K562 (cell line): ENCODE data around the gene PRXL2A. TPM values are rescaled to one million over a fixed set of nuclear protein-coding genes. Genes with fewer than 3 reads are reported as not detected.

ENCODE experiments used
- ATAC-seq: fragments of 200-7000 bp; cut with Tn5 transposase; 3 replicates; pipeline ENCODE4 v1.9.1; 2020; ENCODE audit warnings: moderate library complexity
- BruUV-seq: library from RNA; stranded (reverse); fragments of 400-500 nt; replicated peaks from 2 replicates; lab custom pipeline; 2021; lab: Mats Ljungman, UMichigan
- CTCF ChIA-PET: fragments of 300-600 bp; formaldehyde crosslinking; extraction: SDS; loops from one replicate; lab custom pipeline; 2021; ENCODE audit warnings: low intra/inter-chr PET ratio; lab: Yijun Ruan, JAX
- POLR2A ChIA-PET: fragments of 300-600, 350-650 bp; sonication (Branson Sonifier 250); formaldehyde crosslinking; extraction: SDS; loops from one replicate; lab custom pipeline; 2021; ENCODE audit warnings: antibody characterized with exemption, inconsistent platforms; lab: Yijun Ruan, JAX
- DNase-seq, 4 experiments: peaks; one replicate each; pipeline versions ENCODE4 v3.0.0 to v3.0.0-alpha.2; 2011 to 2018; ENCODE audit warnings: low spot score in 3 of 4, mixed read lengths in 3 of 4; ENCODE audit errors: extremely low read depth in 1 of 4
- FAIRE-seq: peaks from 2 replicates; lab custom pipeline; 2011; peaks lifted over from hg19 to GRCh38; lab: Jason Lieb, UNC
- H2AFZ ChIP-seq: 2 replicates; pipeline ENCODE4 v1.6.0; 2011; ENCODE audit warnings: low read depth, low read length, control low read depth, inconsistent platforms
- H3K27ac ChIP-seq: fragments of 200-600 bp; 3 replicates; pipeline ENCODE4 v1.8.0; 2011; ENCODE audit warnings: low read depth, mild to moderate bottlenecking, control low read depth, inconsistent platforms, low read length, moderate library complexity, mixed read lengths; ENCODE audit errors: extremely low read depth
- H3K27me3 ChIP-seq, 2 experiments: fragments of 300-600 bp in 1 of 2; 2 replicates in 1 of 2; 3 replicates in 1 of 2; pipeline versions ENCODE4 v1.6.0 to v1.8.0; 2011; ENCODE audit warnings: inconsistent platforms in 2 of 2, low read length in 2 of 2, mild to moderate bottlenecking in 1 of 2, mixed read lengths in 1 of 2, moderate library complexity in 1 of 2; ENCODE audit not compliant: control insufficient read depth in 2 of 2, insufficient read depth in 2 of 2
- H3K36me3 ChIP-seq: fragments of 300-600 bp; 3 replicates; pipeline ENCODE4 v1.8.0; 2011; ENCODE audit warnings: mild to moderate bottlenecking, low read length, inconsistent platforms; ENCODE audit not compliant: control insufficient read depth, insufficient read depth
- H3K4me1 ChIP-seq, 2 experiments: fragments of 200-600 bp in 1 of 2; replicated peaks in 1 of 2; 2 replicates in 1 of 2; 3 replicates in 1 of 2; pipeline versions ENCODE4 v1.5.1 to v1.8.0; 2011; ENCODE audit warnings: inconsistent platforms in 2 of 2, low read length in 2 of 2, mild to moderate bottlenecking in 1 of 2, mixed read lengths in 1 of 2, moderate library complexity in 1 of 2; ENCODE audit not compliant: control insufficient read depth in 2 of 2, insufficient read depth in 2 of 2
- H3K4me2 ChIP-seq: 2 replicates; pipeline ENCODE4 v1.6.1; 2011; ENCODE audit warnings: low read length, control low read depth, inconsistent platforms, mixed read lengths; ENCODE audit not compliant: insufficient read depth
- H3K4me3 ChIP-seq: fragments of 200-600 bp; sonication (generic), shearing (Covaris generic); 2 replicates; pipeline ENCODE4 v1.5.1; 2016; ENCODE audit warnings: control low read depth, inconsistent platforms
- H3K79me2 ChIP-seq: fragments of 200-600 bp; 3 replicates; pipeline ENCODE4 v1.8.0; 2011; ENCODE audit warnings: low read length, inconsistent platforms; ENCODE audit not compliant: control insufficient read depth, insufficient read depth
- H3K9ac ChIP-seq, 2 experiments: 2 replicates each; pipeline versions ENCODE4 v1.6.0 to v1.6.1; 2011; ENCODE audit warnings: low read depth in 2 of 2, low read length in 2 of 2, control low read depth in 1 of 2, inconsistent platforms in 1 of 2, mild to moderate bottlenecking in 1 of 2, mixed read lengths in 1 of 2; ENCODE audit not compliant: insufficient read depth in 1 of 2
- H3K9me1 ChIP-seq: one replicate; pipeline ENCODE4 v1.6.0; 2011; ENCODE audit warnings: inconsistent platforms, mild to moderate bottlenecking, low read length, moderate library complexity; ENCODE audit not compliant: control insufficient read depth, insufficient read depth
- H3K9me3 ChIP-seq: replicated peaks from 2 replicates; pipeline ENCODE4 v1.5.1; 2011; ENCODE audit warnings: low read depth, low read length, inconsistent platforms; ENCODE audit not compliant: control insufficient read depth, insufficient read depth
- H4K20me1 ChIP-seq: replicated peaks from 2 replicates; pipeline ENCODE4 v1.6.1; 2011; ENCODE audit warnings: low read length, inconsistent platforms, mixed read lengths; ENCODE audit not compliant: control insufficient read depth, insufficient read depth
- DEAF1 ChIP-seq: fragments of 450-650 bp; formaldehyde crosslinking; IDR thresholded peaks from 2 replicates; pipeline ENCODE4 v1.4.0; 2020; ENCODE audit warnings: mild to moderate bottlenecking, moderate library complexity
- DPF2 ChIP-seq: fragments of 450-650 bp; IDR thresholded peaks from 2 replicates; pipeline ENCODE4 v1.6.1; 2016
- HDAC2 ChIP-seq: fragments of 450-650 bp; IDR thresholded peaks from 2 replicates; pipeline ENCODE4 v1.6.1; 2016; ENCODE audit warnings: mild to moderate bottlenecking
- KAT8 ChIP-seq: fragments of 450-650 bp; IDR thresholded peaks from 2 replicates; pipeline ENCODE4 v1.6.1; 2016; ENCODE audit warnings: low read depth, mild to moderate bottlenecking
- NR4A1 ChIP-seq, 2 experiments: fragments of 250-450 bp in 1 of 2; fragments of 450-650 bp in 1 of 2; sonication (Bioruptor Pico) in 1 of 2; IDR thresholded peaks; 2 replicates each; pipeline versions ENCODE4 v1.4.0 to v1.6.1; 2016 to 2020; ENCODE audit warnings: mild to moderate bottlenecking in 2 of 2, missing compliant biosample characterization in 1 of 2, missing genetic modification characterization in 1 of 2, moderate library complexity in 1 of 2
- PPARD ChIP-seq: fragments of 250-450 bp; sonication (Bioruptor Pico); IDR thresholded peaks from 2 replicates; pipeline ENCODE4 v1.8.0; 2022; ENCODE audit warnings: inconsistent platforms, mild to moderate bottlenecking, moderate library complexity
- SMARCC2 ChIP-seq: fragments of 450-650 bp; IDR thresholded peaks from 2 replicates; pipeline ENCODE4 v1.6.1; 2017; ENCODE audit warnings: antibody characterized with exemption, moderate library complexity, mild to moderate bottlenecking, low read depth
- TAF7 ChIP-seq: fragments of 450-650 bp; IDR thresholded peaks from 2 replicates; pipeline ENCODE4 v1.6.1; 2016; ENCODE audit warnings: missing genetic modification characterization, missing compliant biosample characterization
- TCF3 ChIP-seq: sonication (generic); formaldehyde crosslinking; IDR thresholded peaks from 2 replicates; pipeline ENCODE4 v1.4.0; 2020; ENCODE audit warnings: mild to moderate bottlenecking, missing genetic modification reagents
- TEAD1 ChIP-seq, 2 experiments: fragments of 450-650 bp in 1 of 2; sonication (generic) in 1 of 2; formaldehyde crosslinking; IDR thresholded peaks; 2 replicates each; pipeline versions ENCODE4 v1.4.0 to v1.8.0; 2020 to 2022; ENCODE audit warnings: mild to moderate bottlenecking in 2 of 2, missing genetic modification reagents in 1 of 2
- ZFPM2 ChIP-seq: fragments of 250-450 bp; sonication (Bioruptor Pico); IDR thresholded peaks from 2 replicates; pipeline ENCODE4 v1.5.1; 2022; ENCODE audit warnings: mild to moderate bottlenecking
- ZNF165 ChIP-seq: fragments of 250-450 bp; sonication (Bioruptor Pico); IDR thresholded peaks from 2 replicates; pipeline ENCODE4 v1.4.0; 2020; ENCODE audit warnings: borderline replicate concordance
- ZNF23 ChIP-seq: fragments of 250-450 bp; sonication (Bioruptor Pico); IDR thresholded peaks from 2 replicates; pipeline ENCODE4 v1.4.0; 2020; ENCODE audit warnings: mild to moderate bottlenecking
- WGBS: fragments of 100-300 bp; shearing (Covaris generic); methylation state at CpG from one replicate; pipeline ENCODE4 v1.1.6; 2016; ENCODE audit warnings: low coverage, mixed read lengths; ENCODE audit not compliant: insufficient coverage; ENCODE audit errors: missing lambda C conversion rate; 5-methylcytosine and 5-hydroxymethylcytosine counted together
- in situ Hi-C: fragments of 300-500 bp; cut with MboI; formaldehyde crosslinking; loops from 4 replicates; pipeline ENCODE4 v1.15.0; 2018; ENCODE audit warnings: inconsistent platforms, mixed read lengths
- intact Hi-C: fragments of 100-400 bp; cut with micrococcal nuclease; formaldehyde crosslinking; loops from 2 replicates; pipeline ENCODE4 v1.14.2; 2022
- polyA plus RNA-seq, 8 experiments: library from polyadenylated mRNA; depleted of rRNA in 4 of 8; stranded (reverse) in 5 of 8; unstranded in 3 of 8; fragments of >200 nt; fragmentation: Nextera tagmentation in 2 of 8; fragmentation: Illumina TruSeq in 1 of 8; extraction: Ambion mirVana in 2 of 8; extraction: Trizol in 1 of 8; gene quantifications; 2 replicates each; pipeline versions ENCODE4 v1.2.1 to v1.2.3, GENCODE V29; 2011 to 2014; ENCODE audit warnings: inconsistent platforms in 1 of 8, missing spikeins in 1 of 8
- total RNA-seq, 7 experiments: library from RNA; depleted of rRNA in 6 of 7; stranded (reverse); fragments of >200 nt in 6 of 7; fragmentation: Illumina TruSeq in 2 of 7; extraction: Trizol in 2 of 7; gene quantifications; 2 replicates each; pipeline versions ENCODE4 v1.2.1 to v1.2.3, GENCODE V29; 2011 to 2021; ENCODE audit warnings: low replicate concordance in 1 of 7
- TF ChIP-seq, protein P1 (sequence below): fragments of 450-650 bp; formaldehyde crosslinking; conservative IDR thresholded peaks from 2 replicates; pipeline ENCODE4 v1.4.0; 2022; ENCODE audit warnings: mild to moderate bottlenecking, missing genetic modification characterization
- TF ChIP-seq, protein P2 (sequence below): IDR thresholded peaks from 2 replicates; pipeline ENCODE4 v1.6.1; 2011; ENCODE audit warnings: borderline replicate concordance, low read depth, mild to moderate bottlenecking, moderate library complexity, low read length; ENCODE audit not compliant: insufficient read depth, poor library complexity, severe bottlenecking

PRXL2A gene
- total and polyA plus RNA-seq, 9 of the 15 experiments (the other 6 are each of a cell fraction or from before 2014, with no cell fraction given), result 0.14 to 1.2 (median 0.75) TPM

DNA sequence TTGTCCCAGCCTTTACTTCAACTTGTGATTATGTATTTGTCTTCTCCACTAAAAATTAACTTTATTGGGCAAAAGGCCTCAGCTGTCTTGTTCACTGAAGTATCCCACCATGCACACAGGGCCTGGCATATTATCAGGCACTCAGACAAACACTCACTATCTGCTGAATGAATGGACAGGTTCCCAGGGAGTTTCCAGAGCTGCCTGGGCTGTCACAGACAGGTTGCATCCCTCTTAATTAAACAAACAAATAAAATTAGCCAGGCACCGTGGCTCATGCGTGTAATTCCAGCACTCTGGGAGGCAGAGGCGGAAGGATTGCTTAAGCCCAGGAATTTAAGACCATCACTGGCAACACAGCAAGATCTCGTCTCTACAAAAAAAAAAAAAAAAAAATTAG lies 44.3 kb downstream of the PRXL2A start (continued):
- TF ChIP-seq NR4A1 (CRISPR knock-in tag; IDR thresholded peaks at IDR 0.05) (no peak), NR4A1 (tag; IDR thresholded peaks at IDR 0.05) (no peak)

DNA sequence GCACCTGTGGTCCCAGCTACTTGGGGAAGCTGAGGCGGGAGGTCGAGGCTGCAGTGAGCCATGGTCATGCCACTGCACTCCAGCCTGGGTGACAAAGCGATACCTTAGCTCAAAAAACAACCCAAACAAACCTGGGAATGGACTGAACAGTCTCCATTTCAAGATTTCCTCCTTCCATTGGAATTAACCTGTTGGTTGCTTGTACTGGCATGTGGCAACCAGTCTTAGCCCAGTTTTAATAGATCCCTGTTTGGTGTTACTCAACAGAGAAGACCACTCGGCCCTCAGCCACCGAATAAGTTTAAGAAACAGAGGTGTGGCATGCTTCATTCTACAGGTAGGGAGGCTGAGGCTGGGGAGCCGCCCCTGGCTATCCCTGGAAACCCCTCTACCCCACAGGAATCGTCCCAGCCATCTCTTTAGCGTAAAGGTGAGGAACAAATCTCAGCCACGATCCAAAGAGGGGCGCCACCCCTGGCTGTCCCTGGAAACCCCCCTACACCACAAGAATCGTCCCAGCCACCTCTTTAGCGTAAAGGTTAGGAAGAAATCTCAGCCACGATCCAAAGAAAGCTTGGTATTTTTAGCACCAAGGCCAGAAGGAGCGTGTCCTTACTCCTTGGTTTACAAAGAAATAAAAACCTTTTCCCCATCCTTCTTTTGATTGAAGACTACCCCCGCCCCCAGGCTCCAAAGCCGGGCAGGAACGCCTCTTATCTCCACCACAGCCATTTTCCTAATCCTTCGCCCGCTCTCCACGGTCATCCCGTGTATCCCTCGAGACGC lies 44.9 kb downstream of the PRXL2A start:
- peaks cover 40% of the 10 kb centered on the region for H3K79me2 ChIP-seq
- H3K4me1 ChIP-seq, result peaks cover 34 to 52% of the 10 kb centered on the region in 2 experiments
- H2AFZ ChIP-seq, result peak overlapping the region; percentile 86
- DNase-seq (no peak), ATAC-seq (no peak), FAIRE-seq (no peak)
- H3K4me3 ChIP-seq, result peak overlapping the region; percentile 39
- CTCF ChIA-PET, result no interaction called here
- peak overlapping the region; percentile 57 for H3K4me2 ChIP-seq
- peak overlapping the region; percentile 27; the same call in 1 of the 3 replicates for H3K27ac ChIP-seq
- intact Hi-C loops (no loop called here), in situ Hi-C loops (no loop called here)
- WGBS, result 34% methylated on average over 23 of the region's 23 CpGs
- POLR2A ChIA-PET, result interaction anchor here (1.0 kb wide), 1 partner anchor 44 kb away, joined by 4 read pairs; no protein-coding TSS in a partner anchor
- BruUV-seq, result TSS peak; percentile 89
- H3K9ac ChIP-seq, result peak overlapping the region; percentile 38 to 91; a peak in 3 of 4 replicates
- H3K9me3 ChIP-seq, result no peaks in the 10 kb centered on the region
- no peaks in the 10 kb centered on the region for H3K27me3 ChIP-seq
- peaks cover 17% of the 10 kb centered on the region; the same call in 1 of the 2 replicates for H4K20me1 ChIP-seq
- peaks cover 3% of the 10 kb centered on the region for H3K9me1 ChIP-seq
- peaks cover 18% of the 10 kb centered on the region for H3K36me3 ChIP-seq
- TF ChIP-seq SMARCC2 (peak; percentile 24; the same call in 1 of the 2 replicates), PPARD (CRISPR knock-in tag) (no peak), KAT8 (no peak), ZNF23 (CRISPR knock-in tag) (no peak), DPF2 (0 out of 2 replicates have a peak, but pooled peaks have one; percentile 38), ZFPM2 (CRISPR knock-in tag) (no peak), DEAF1 (CRISPR knock-in tag) (no peak), HDAC2 (peak; percentile 38; the same call in 1 of the 2 replicates), TEAD1 (CRISPR knock-in tag; IDR thresholded peaks at IDR 0.05) (0 out of 4 replicates have a peak, but pooled peaks have one; percentile 9 to 40), ZNF165 (CRISPR knock-in tag) (no peak), TAF7 (no peak), TCF3 (CRISPR knock-in tag) (no peak)
- TF ChIP-seq, protein P1, sequence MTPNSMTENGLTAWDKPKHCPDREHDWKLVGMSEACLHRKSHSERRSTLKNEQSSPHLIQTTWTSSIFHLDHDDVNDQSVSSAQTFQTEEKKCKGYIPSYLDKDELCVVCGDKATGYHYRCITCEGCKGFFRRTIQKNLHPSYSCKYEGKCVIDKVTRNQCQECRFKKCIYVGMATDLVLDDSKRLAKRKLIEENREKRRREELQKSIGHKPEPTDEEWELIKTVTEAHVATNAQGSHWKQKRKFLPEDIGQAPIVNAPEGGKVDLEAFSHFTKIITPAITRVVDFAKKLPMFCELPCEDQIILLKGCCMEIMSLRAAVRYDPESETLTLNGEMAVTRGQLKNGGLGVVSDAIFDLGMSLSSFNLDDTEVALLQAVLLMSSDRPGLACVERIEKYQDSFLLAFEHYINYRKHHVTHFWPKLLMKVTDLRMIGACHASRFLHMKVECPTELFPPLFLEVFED (CRISPR knock-in tag), result no peak
- TF ChIP-seq, protein P2, sequence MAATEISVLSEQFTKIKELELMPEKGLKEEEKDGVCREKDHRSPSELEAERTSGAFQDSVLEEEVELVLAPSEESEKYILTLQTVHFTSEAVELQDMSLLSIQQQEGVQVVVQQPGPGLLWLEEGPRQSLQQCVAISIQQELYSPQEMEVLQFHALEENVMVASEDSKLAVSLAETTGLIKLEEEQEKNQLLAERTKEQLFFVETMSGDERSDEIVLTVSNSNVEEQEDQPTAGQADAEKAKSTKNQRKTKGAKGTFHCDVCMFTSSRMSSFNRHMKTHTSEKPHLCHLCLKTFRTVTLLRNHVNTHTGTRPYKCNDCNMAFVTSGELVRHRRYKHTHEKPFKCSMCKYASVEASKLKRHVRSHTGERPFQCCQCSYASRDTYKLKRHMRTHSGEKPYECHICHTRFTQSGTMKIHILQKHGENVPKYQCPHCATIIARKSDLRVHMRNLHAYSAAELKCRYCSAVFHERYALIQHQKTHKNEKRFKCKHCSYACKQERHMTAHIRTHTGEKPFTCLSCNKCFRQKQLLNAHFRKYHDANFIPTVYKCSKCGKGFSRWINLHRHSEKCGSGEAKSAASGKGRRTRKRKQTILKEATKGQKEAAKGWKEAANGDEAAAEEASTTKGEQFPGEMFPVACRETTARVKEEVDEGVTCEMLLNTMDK, result peak; percentile 38
